Type B pancreatic cell (in vitro differentiated cells): ENCODE results near the gene BRPF3. TPM values are rescaled to one million over a fixed set of nuclear protein-coding genes. Genes with fewer than 3 reads are reported as not detected.

Experiments used
- DNase-seq: peaks from one replicate; pipeline ENCODE4 v3.0.0; 2021; ENCODE audit warnings: mixed read lengths; ENCODE audit not compliant: unreplicated experiment; ENCODE audit errors: extremely low spot score
- H3K27ac Mint-ChIP-seq: 2 replicates; pipeline ENCODE4 v1.8.0; 2021; ENCODE audit warnings: mild to moderate bottlenecking, mixed read lengths
- H3K27me3 Mint-ChIP-seq: 2 replicates; pipeline ENCODE4 v1.8.0; 2021; ENCODE audit warnings: mixed read lengths
- H3K36me3 Mint-ChIP-seq: 2 replicates; pipeline ENCODE4 v1.8.0; 2021; ENCODE audit warnings: mixed read lengths
- H3K4me1 Mint-ChIP-seq: one replicate; pipeline ENCODE4 v1.8.0; 2021; ENCODE audit warnings: mixed read lengths; ENCODE audit not compliant: unreplicated experiment
- H3K4me3 Mint-ChIP-seq: 2 replicates; pipeline ENCODE4 v1.8.0; 2021; ENCODE audit warnings: mild to moderate bottlenecking, mixed read lengths
- H3K9me3 Mint-ChIP-seq: 2 replicates; pipeline ENCODE4 v1.8.0; 2021; ENCODE audit warnings: mixed read lengths
- total RNA-seq: library from RNA; stranded (reverse); gene quantifications from 2 replicates; pipeline ENCODE4 v1.2.1, GENCODE V29; 2021; ENCODE audit warnings: low replicate concordance
- TF ChIP-seq, protein P1 (sequence below): fragments of 200-600 bp; sonication (generic); conservative IDR thresholded peaks from 2 replicates; pipeline ENCODE4 v1.5.0; 2021; ENCODE audit warnings: antibody characterized with exemption, mild to moderate bottlenecking

Gene BRPF3
- total RNA-seq, 1 donor from 2014 or later: 47.7 TPM

DNA sequence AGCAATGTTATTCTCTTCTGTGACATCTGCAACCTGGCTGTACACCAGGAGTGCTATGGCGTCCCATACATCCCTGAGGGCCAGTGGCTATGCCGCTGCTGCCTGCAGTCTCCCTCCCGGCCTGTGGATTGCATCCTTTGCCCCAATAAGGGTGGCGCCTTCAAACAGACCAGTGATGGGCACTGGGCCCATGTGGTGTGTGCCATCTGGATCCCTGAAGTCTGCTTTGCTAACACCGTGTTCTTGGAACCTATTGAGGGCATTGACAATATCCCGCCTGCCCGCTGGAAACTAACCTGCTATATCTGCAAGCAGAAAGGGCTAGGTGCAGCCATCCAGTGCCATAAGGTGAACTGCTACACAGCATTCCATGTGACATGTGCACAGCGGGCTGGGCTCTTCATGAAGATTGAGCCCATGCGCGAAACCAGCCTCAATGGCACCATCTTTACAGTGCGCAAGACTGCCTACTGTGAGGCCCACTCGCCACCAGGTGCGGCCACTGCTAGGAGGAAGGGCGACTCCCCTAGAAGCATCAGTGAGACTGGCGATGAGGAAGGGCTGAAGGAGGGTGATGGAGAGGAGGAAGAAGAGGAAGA lies 4.6 kb downstream of the BRPF3 start:
- Mint-ChIP-seq H3K27me3 (no peaks in the 10 kb centered on the region), H3K9me3 (no peaks in the 10 kb centered on the region), H3K4me1 (peaks cover 14% of the 10 kb centered on the region), H3K4me3 (no peak overlapping the region), H3K27ac (no peak overlapping the region), H3K36me3 (peaks cover 59% of the 10 kb centered on the region)
- TF ChIP-seq, protein P1, sequence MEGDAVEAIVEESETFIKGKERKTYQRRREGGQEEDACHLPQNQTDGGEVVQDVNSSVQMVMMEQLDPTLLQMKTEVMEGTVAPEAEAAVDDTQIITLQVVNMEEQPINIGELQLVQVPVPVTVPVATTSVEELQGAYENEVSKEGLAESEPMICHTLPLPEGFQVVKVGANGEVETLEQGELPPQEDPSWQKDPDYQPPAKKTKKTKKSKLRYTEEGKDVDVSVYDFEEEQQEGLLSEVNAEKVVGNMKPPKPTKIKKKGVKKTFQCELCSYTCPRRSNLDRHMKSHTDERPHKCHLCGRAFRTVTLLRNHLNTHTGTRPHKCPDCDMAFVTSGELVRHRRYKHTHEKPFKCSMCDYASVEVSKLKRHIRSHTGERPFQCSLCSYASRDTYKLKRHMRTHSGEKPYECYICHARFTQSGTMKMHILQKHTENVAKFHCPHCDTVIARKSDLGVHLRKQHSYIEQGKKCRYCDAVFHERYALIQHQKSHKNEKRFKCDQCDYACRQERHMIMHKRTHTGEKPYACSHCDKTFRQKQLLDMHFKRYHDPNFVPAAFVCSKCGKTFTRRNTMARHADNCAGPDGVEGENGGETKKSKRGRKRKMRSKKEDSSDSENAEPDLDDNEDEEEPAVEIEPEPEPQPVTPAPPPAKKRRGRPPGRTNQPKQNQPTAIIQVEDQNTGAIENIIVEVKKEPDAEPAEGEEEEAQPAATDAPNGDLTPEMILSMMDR: no peak
- DNase-seq: no peak

DNA sequence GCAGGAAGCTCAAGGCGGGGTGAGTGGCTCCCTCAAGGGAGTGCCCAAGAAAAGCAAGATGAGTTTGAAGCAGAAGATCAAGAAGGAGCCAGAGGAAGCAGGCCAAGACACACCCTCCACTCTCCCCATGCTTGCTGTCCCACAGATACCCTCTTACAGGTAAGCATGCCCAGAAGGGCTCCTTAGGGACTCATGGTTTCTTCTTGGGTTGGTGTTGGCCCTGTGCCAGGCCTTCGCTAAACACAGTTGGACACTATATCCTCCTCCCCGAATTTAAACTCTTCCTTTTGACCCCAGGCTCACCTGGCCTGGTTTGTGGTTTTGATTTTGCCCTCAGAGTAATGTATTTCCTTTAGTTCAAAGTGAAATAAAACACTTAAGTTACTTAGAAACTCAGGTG lies 5.1 kb downstream of the BRPF3 start:
- H3K9me3 Mint-ChIP-seq: no peaks in the 10 kb centered on the region
- no peak for DNase-seq
- H3K27me3 Mint-ChIP-seq: no peaks in the 10 kb centered on the region
- TF ChIP-seq, protein P1: no peak
- no peak overlapping the region for H3K27ac Mint-ChIP-seq
- H3K4me3 Mint-ChIP-seq: no peak overlapping the region
- peaks cover 64% of the 10 kb centered on the region for H3K36me3 Mint-ChIP-seq
- H3K4me1 Mint-ChIP-seq: peaks cover 14% of the 10 kb centered on the region

DNA sequence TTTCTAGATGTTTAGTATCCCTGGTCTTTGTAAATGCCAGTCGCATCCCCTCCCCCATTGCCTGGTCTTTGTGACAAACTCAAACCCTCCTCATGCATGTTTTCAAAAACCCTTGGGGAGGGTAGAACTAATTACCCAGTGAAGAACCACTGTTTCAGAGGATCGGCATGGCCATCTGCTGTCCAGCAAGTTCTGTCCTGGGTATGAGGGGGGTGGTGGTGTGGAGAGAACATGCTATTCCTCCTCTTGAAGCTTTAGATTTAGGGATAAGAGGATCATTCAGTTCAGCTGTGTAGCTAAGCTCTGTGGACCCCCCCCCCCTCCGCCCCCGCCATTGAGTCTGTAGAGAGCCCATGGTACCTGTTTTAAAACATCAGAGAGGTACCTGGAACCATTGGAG lies 5.6 kb downstream of the BRPF3 start:
- H3K4me3 Mint-ChIP-seq: no peak overlapping the region
- no peaks in the 10 kb centered on the region for H3K27me3 Mint-ChIP-seq
- no peaks in the 10 kb centered on the region for H3K9me3 Mint-ChIP-seq
- peaks cover 14% of the 10 kb centered on the region for H3K4me1 Mint-ChIP-seq
- no peak overlapping the region for H3K27ac Mint-ChIP-seq
- TF ChIP-seq, protein P1: no peak
- no peak for DNase-seq
- H3K36me3 Mint-ChIP-seq: peaks cover 69% of the 10 kb centered on the region

DNA sequence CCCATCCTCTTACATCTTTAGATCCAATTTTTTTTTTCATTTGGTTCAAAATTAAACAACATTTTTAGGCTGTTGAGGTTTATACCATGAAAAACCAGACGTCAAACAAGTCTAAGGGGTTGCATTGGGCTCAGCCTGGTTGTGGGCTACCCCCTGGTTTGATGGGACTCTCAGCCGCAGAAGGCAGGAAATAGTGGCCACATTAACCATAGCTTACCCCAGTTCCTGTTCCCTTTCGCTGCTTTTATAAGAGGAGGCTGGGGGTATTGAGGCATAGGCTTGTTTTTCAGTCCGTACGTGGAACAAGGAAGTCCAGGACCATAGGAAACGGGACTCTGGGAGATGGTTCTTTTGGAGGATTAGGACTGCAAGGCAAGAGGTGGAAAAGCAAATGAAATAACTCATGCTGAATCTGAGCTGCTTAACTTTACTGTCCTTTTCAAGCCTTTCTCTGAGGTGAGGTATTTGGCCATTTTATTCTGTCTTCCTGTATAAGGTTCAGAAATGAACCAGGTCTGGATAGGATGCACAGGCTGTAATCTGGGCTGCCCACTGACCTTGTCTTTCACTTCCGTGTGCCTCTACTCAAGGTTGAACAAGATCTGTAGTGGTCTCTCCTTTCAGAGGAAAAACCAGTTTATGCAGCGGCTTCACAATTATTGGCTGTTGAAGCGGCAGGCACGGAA lies 7.7 kb downstream of the BRPF3 start:
- Mint-ChIP-seq H3K36me3 (peaks cover 69% of the 10 kb centered on the region), H3K27ac (no peak overlapping the region)
- no peak for DNase-seq

DNA sequence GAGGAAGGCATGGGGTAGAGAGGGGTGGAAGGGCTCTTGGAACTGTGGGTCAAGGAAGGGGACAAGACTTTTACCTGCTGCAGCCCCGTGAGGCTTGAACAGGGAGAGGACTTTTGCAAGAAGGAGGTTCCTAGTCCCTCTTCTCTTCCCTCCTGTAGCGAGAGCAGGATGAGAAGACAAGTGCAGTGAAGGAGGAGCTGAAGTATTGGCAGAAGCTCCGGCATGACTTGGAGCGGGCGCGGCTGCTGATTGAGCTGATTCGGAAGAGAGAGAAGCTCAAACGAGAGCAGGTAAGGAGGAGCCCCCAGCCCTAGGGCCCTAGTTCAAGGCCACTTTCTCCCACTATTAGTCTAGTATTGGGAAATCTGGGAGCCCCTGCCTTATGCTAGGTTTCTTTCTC lies 10.6 kb downstream of the BRPF3 start:
- TF ChIP-seq, protein P1: no peak
- Mint-ChIP-seq H3K27ac (no peak overlapping the region), H3K4me1 (peaks cover 9% of the 10 kb centered on the region), H3K4me3 (no peak overlapping the region), H3K27me3 (no peaks in the 10 kb centered on the region), H3K9me3 (no peaks in the 10 kb centered on the region), H3K36me3 (peaks cover 59% of the 10 kb centered on the region)
- no peak for DNase-seq

More for the DNA sequence above, 7.7 kb downstream of the BRPF3 start:
- Mint-ChIP-seq H3K9me3 (no peaks in the 10 kb centered on the region), H3K27me3 (no peaks in the 10 kb centered on the region), H3K4me3 (no peak overlapping the region), H3K4me1 (peaks cover 9% of the 10 kb centered on the region)
- TF ChIP-seq, protein P1: no peak
